DMS53 (cell line): ENCODE results near the gene PDE4D.
A peak's percentile ranks its signal among the peaks of the same experiment; 100 is the strongest.

Source experiments
- DNase-seq: peaks from one replicate; lab custom pipeline; 2025; lab: John Stamatoyannopoulos, UW

Gene PDE4D

GRCh38 chr5:59107692-59108091 is 785.8 kb downstream of the PDE4D start:
- peak; percentile 4 for DNase-seq

- DNase-seq: no peak
Observed at GRCh38 chr5:59104400-59105127, 789.0 kb downstream of the PDE4D start.

- no peak for DNase-seq
Observed at GRCh38 chr5:59103303-59103702, 790.2 kb downstream of the PDE4D start.

- no peak for DNase-seq
Observed at GRCh38 chr5:59102437-59102836, 791.1 kb downstream of the PDE4D start.

GRCh38 chr5:59100875-59101274 is 792.7 kb downstream of the PDE4D start:
- DNase-seq: no peak

- no peak for DNase-seq
Observed at GRCh38 chr5:59099995-59100345, 793.6 kb downstream of the PDE4D start.

GRCh38 chr5:59099270-59099994 is 794.1 kb downstream of the PDE4D start:
- DNase-seq: peak; percentile 22

GRCh38 chr5:59098743-59099142 is 794.8 kb downstream of the PDE4D start:
- DNase-seq: no peak

- no peak for DNase-seq
Observed at GRCh38 chr5:59097712-59098111, 795.8 kb downstream of the PDE4D start.

GRCh38 chr5:59097116-59097515 is 796.4 kb downstream of the PDE4D start:
- no peak for DNase-seq

GRCh38 chr5:59095480-59095879 is 798.0 kb downstream of the PDE4D start:
- no peak for DNase-seq

- DNase-seq: no peak
Observed at GRCh38 chr5:59094864-59095263, 798.7 kb downstream of the PDE4D start.

- DNase-seq: no peak
Observed at GRCh38 chr5:59093329-59093728, 800.2 kb downstream of the PDE4D start.

GRCh38 chr5:59092758-59093157 is 800.8 kb downstream of the PDE4D start:
- DNase-seq: no peak

GRCh38 chr5:59091965-59092364 is 801.6 kb downstream of the PDE4D start:
- no peak for DNase-seq

GRCh38 chr5:59090323-59090722 is 803.2 kb downstream of the PDE4D start:
- no peak for DNase-seq

GRCh38 chr5:59089767-59090166 is 803.8 kb downstream of the PDE4D start:
- no peak for DNase-seq

- DNase-seq: no peak
Observed at GRCh38 chr5:59088546-59088945, 805.0 kb downstream of the PDE4D start.

- DNase-seq: no peak
Observed at GRCh38 chr5:59086024-59086423, 807.5 kb downstream of the PDE4D start.

- DNase-seq: no peak
Observed at GRCh38 chr5:59081693-59082092, 811.8 kb downstream of the PDE4D start.

- DNase-seq: peak; percentile 25
Observed at GRCh38 chr5:59079622-59080620, 813.6 kb downstream of the PDE4D start.

- DNase-seq: no peak
Observed at GRCh38 chr5:59071755-59072549, 821.6 kb downstream of the PDE4D start.
